Eye (tissue), 1 donor: Measurements from ENCODE around the gene PARP16.
"Not testable (repeated sequence)": the region's sequence is repeated elsewhere in the genome, so short reads cannot be mapped to it uniquely, and the experiment has no call there.

ENCODE experiments used
- DNase-seq: peaks from one replicate; pipeline ENCODE4 v3.0.0-alpha.2; 2015

The PARP16 gene

DNA sequence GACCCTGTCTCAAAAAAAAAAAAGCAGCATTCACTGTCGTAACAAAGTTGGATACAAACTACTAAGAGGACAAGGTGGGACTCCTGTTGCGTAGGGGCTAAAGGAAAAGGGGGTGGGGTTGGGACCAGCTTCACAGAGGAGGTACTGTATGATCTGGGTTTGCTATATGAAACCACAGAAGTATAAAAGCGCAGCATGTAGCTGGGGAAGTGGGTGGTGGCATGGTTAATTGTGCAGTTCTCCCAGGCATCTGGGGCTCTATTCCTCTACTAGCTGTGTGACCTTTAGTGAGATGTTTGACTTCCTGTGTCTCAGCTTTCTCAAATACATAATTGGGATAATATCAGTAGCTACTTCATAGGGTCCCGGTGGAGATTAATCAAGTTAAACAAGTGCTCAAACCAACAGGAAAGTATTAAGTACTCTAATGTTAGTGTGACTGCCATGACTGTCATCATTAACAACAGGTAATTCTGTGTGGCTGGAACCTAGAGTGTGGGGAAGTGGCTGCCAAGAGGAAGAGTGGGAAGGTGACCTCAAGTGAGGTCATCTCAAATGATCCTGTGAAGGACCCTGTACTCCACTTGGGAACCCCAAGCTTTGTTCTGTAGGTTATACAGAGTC, 11.5 kb downstream of the PARP16 start:
- no peak for DNase-seq

DNA sequence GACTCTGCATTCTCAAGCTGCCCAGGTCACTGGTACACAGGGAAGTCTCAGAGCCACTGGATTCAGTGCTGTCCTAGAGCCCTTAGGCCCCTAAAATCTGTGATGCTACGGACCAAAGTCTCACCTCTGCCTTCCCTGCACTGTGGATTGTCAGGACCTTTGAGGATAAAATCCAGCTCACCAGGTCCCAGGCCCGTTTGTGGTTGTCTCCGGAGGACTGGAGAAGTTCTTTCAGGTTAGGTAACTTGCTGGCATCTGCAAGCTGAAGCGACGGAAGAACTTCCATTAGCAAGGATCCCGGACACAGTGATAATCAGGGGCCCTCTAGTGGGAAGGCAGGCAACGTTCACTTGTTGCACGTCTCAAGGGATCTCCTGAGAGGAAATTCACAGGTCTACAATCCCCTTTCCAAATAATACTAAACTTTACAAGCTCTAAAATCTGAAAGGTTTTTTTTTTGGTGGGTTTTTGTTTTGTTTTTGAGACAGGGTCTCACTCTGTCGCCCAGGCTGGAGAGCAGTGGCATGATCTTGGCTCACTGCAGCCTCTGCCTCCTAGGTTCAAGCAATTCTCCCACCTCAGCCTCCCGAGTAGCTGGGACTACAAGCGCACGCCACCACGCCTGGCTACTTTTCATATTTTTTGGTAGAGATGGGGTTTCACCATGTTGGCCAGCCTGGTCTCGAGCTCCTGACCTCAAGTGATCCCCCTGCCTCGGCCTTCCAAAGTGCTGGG, 15.7 kb downstream of the PARP16 start:
- DNase-seq, result peak; percentile 81

DNA sequence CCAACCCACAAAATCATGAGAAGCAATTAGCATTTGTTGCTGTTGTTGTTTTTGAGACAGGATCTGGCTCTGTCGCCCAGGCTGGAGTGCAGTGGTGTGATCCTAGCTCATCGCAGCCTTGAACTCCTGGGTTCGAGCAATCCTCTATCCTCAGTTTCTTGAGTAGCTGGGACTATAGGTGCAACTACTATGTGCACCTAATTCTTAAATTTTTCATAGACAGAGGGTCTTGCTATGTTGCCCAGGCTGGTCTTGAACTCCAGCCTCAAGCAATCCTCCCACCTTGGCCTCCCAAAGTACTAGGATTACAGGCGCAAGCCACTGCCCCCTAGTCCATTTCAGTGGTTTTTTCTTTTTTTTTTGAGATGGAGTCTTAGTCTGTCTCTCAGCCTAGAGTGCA, 18.3 kb downstream of the PARP16 start:
- no peak for DNase-seq

DNA sequence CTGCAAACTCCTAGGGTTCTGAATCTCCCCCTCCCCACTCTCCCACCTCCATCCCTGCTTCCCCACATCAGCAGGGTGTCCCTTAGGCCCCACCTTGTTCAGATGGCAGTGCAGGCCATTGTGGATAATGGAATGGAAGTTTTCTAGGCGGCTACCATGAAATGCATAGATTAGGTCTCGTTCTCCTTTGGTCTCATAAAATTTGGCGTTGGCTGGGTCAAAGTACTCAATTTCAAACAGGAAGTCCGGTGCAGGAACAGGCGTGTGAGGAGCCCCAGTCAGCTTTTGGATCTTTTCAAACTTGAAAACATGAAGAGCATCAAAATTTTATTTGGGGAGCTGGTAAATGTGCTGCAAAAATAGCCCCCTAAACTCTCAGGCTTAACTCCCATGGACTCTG, 20.2 kb downstream of the PARP16 start:
- no peak for DNase-seq

DNA sequence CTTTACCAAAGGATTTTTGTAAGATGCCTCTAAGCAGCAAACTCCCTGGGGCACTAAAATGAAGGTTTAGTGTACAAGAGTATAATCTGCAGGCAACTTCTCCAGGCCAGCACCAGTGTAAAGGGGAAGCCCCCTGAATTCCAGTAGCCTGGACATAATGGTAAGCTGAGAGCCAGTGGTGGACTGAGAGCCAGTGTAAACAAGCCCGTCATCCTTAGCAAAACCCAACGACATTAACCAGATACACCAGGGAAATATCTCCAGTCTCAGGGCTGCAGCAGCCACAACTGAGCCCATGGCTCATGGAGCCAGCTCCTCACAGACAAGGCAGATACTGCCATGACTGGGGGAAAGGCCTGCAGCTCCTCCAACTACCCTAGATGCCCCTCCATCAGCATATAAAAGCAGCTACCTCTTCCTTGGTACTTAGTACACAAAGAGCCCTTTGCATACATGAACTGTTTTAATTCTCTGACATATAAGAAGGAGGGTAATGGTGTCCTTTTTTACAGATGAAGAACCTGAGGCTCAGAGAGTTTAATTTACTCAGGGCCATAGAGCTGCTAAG, 21.7 kb downstream of the PARP16 start:
- no peak for DNase-seq

DNA sequence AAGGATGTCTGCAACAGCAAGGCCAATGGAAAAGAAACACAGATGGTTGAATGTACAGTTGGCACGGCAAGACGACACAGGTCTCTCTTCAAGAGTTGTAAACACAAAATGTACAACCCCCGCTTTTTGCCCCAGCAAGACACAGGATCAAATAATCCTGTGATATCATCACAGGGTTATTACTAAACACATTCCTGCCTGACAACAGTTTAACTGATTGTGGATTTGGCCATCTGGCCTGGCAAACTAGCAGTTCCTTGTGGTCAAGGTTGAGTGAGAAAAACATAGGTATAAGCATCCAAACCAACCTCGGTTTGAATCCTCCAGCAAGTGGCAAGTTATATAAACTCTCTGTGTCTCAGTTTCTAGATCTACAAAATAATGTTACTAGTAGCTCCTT, 23.4 kb downstream of the PARP16 start:
- DNase-seq, result no peak

DNA sequence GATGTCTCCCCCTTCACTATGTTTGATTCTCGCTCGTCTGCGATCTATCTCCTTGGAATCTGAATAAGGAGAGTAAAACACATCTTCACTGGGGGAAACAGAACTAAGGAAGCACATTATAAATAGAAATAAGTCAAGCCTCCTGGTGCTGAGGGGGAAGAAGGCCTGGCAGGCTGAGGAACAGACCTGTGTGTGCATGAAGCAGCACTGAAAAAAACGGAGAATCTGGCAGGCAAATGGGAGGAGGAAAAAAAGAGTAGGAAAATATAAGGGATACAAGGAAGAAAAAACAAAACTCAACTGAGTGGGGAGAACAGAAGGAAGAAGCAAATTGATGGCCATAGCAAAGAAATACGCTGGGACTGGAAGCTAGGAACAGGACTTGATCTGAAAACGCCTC, 25.7 kb downstream of the PARP16 start:
- DNase-seq, result no peak

DNA sequence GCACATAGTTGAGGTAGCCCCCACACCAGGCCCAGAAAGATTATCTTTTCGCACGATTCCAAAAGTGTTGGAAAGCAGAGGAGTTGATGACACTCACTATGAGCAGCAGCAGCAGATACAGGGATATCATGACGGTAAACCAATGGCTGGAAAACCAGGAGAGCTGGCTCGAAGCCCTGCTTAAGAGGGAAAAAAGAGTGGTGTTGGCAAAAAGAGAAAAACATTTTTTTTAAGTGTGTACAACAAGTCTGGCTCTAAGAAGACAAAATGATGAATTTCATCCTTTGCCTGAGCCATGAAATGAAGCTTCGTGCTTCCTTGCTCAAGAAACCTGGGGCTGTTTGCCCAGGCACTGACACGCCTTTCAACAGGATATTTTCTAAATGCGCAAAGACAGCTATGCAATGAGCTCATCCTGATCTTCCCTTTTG, 27.3 kb downstream of the PARP16 start:
- DNase-seq, result no peak

DNA sequence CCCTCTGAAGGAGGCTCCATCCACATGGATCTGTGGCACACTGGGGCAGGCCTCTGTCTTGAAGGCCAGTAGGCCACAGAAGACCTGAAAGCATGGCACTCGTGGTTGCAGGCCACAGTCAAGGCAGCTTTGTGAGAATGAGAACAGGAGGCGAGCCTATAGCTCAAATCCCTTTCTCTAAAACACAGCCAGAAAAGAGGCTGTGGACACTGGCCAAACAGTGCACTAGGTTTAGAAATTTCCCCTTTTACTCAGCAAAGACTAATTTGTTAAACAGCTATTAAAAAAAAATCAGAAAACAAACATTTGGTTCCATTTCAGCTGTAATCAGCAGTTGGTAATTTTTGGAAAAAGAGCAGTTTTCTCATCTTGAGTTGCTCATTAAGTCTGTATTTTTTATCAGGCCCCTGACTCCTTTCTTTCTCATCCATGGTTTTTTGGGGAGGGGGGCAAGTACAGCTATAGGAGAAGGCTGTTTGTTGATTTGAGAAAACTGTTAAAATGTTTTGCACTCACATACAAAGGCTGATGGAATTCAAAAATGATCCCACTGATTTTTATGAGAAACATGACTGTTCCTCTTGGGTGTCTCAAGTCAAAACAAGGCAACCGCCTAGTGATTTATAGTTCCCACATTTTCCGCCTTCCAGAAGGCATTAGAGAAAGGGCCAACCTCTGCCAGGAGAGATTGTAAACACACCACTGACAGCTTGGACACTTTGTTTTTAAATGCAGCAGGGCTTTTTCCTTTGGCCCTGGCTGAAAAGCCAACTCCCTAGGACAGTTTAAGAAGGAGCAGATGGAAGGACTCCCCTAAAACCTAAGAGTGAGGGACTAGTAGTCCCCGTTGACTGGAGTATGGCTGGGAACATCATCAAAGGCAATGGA, 28.1 kb downstream of the PARP16 start:
- no peak for DNase-seq

DNA sequence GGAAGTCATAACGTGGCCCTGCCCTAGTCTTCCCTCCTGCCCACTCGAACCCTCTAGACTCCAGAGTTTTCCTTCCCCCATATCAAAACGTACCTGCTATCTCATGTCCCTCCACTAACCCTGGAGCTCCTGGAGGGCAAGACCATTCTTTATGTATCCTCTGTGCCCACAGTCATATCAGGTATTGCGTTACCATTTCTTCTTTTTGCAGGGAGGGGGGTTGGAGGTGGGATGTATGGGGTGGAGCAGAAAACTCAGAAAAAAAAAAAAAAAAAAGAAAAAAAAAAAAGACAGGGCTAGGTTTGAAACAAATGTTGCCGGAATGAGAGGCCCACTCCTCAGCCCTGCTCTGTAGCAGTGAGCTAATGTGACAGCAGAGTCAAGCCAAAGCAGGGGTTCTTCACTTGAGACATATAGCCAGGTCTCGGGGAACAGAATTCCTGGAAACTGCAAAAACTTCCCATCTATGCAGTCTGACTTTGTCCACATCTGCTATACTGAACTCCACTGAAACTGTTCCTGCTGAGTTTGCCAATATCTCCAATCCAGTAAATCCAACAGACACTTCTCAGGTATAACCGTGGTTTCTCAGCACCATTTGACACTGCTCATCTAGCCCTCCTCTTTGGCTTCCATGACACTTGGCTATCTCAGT, 31.1 kb downstream of the PARP16 start:
- DNase-seq, result no peak

DNA sequence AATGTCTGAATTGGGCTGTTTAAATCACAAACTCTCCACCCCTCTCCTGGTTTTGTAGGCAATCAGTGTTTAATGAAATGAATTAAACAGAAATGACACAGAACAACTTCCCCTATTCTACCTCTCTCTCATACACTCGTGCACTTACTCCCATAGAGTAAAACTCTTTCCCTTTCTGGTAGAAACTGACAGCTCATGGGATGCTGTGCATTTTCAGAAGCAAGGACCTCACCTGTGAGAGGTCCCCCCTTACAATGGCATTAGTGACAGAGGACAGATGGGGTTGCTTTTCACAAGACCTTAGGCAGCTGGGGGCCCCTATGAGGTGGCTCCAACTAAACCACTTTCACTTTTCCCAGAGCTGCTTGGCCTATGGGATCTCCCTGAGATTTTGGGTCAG, 31.9 kb downstream of the PARP16 start:
- DNase-seq, result no peak

DNA sequence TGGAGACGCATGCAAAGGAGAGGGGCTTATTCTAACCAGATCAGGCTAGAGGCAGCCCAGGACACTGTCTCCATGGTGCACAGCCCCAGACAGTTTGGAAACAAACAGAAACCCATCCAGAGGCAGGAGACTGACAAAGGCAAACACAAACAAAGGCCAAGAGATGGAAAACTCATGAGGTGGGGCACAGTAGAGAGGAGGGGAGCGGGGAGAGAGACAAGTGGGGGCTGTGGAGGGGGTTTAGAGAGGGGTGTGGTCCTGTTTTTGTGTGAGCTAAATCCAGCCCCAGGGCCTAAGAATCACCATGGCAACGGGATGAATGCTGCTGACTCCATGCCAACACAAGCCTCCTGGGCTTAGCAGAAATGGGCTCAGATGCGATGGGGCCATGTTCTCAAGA, 32.3 kb downstream of the PARP16 start:
- peak; percentile 60 for DNase-seq

DNA sequence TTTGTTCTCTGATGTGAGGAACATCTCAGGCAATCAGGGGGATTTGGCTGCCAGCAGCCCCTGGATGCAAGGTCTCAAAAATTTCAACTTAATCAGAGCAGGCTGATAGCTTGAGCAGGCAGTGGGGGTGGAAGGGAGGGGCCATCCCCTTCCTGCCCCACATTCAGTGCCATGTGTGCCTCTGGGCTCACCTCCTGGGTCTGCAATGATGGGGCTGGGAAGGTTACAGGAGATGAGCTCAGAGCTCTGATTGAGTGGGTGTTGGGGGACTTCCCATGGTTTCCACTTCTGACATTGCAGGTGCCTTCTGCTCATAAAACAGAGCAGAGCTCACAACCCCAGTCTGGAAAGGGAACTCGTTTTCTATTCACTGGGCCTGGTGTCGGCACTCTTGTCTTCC, 37.0 kb downstream of the PARP16 start:
- DNase-seq, result no peak

DNA sequence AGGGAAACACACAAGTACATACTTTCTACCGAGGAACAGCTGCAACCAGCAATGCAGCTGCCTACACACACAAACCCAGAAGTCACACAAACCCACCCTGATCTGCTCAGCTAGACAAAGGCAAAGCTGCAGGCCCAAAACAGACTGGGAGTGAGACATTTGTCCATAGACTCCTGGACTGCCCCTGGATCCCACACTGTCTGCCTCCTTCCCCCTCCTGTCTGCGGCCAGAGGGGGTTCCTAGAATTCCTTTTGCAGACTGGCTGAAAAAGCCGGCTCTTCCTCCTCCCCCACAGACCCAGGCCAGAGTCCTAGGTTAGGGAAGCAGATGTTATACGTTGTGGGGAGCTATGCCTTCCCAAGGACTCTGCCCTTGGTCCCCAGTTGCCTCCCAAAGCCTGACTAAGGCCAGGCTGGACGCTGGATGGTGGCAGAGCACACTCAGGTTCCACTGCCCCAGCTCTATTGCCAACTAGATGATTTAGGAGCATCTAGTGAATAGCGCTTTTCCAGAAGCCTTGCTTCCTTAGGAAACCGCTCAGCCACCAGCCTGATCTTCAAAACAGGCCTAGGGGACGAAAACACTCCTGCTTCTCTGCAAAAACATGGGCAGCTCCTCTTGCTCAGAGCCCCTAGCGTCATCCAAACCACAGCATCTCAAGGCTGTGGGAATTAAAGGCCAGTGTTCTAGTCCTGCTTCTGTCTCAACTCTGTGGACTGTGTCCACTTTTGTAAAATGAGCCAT, 38.0 kb downstream of the PARP16 start:
- DNase-seq, result no peak

DNA sequence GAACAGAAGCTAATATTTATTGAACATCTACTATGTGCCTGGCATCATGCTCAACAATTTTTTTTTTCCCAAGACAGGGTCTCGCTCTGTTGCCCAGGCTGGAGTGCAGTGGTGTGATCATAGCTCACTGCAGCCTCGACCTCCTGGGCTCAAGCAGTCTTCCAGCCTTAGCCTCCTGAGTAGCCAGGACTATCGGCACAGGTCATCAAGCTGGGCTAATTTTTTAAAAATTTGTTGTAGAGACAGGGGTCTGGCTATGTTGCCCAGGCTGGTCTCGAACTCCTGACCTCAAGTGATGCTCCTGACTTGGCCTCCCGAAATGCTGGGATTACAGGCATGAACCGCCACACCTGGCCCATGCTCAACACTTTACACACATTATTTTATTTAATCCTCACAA, 39.7 kb downstream of the PARP16 start:
- DNase-seq, result no peak

DNA sequence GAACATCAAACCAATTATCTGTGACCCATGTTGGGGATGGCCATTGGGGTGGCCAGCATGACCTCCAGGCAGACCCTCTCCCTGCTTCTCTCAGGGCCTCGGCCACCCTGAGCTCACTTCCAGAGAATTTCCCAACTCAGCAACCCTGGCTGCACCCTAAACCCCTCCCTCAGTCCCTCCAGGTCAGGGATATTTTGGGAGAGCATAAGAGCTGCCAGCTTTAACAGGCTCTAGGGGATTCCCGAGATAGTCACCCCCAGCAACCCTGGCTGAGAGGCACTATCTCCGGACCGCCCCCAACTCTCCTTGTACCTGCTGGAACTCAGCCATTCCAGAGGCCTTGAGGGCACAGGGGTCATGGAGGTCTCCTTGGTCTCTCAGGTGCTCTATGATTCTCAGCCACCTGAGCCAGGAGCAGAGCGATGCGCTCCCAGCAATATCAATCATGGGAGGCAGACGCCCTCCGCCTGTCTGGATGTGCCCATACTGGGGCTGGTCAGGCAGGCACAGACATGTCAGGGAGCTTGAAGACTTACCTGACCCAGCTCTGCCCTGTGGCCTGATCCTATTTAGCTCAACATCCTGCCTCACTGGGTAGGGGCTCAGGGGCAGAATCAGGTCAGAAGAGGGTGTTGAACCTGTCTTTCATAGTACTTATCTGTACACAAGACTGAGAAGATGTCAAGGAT, 40.5 kb downstream of the PARP16 start:
- no peak for DNase-seq

DNA sequence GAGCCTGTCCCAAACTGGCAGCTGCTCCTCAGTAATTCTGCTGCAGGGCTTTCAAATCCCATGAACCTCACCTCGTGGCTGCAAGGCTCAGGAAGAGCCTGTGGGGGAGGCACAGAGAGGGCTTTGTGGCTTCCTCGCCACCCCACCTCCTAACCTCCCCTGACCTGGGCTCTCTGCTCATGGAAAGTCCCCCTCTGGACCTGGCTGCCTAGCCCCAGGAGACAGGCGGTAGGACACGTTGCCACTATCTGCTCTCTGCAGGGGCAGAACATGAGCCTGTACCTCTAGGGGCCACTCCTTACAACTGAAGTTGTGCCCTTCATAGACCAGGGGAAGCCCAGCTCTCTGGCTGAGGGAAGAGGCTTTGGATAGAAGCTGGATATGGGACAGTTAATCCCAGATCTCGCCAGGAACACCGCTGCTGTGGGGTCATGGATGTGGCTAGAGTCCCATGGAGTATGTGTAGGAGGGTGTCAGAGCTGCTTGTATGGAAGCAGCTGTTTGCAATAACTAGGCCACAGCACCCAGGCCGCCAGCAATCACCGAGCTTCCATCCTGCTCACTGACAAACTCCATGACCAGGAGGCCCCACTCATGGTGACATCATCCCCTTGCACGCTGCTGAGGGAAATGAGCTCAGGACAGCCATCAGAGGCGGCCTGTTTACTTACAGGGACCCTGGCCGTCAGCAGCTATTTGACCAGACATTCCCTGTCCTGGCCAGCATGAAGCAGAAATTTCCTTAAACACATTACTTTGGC, 41.4 kb downstream of the PARP16 start:
- DNase-seq, result no peak

DNA sequence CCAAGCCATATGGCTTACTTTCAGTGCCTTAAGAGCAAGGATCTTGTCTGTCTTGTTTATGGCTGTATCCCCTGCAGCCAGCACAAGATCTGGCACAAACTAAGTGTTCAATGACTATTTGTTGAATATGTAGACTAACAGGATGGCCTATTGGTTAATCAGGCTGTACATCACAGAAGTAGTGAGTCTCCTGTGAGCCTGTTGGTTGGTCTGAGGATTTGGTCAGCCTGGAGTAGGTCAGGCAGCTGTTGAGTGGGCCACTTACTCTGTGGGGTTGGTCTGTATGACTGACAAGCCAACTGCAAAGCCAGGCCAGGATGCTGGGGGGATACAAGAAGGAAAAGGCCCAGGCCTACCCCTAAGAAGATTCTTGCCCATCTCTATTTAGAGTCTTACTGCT, 42.0 kb downstream of the PARP16 start:
- DNase-seq, result no peak

DNA sequence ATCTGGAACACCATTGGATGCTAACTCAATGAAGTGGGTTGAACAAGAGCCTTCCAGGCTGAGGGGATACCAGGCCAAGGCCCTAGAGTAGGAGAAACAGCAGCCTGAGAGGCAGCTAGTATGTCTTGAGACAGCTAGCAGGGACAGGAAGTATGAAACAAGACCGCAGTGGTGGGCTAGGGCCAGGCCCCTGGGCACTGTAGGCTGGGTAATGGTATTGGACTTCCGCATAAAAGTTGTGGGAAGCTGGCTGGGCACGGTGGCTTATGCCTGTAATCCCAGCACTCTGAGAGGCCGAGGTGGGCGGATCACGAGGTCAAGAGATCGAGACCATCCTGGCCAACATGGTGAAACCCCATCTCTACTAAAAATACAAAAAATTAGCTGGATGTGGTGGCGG, 50.2 kb downstream of the PARP16 start:
- not testable (repeated sequence) for DNase-seq

DNA sequence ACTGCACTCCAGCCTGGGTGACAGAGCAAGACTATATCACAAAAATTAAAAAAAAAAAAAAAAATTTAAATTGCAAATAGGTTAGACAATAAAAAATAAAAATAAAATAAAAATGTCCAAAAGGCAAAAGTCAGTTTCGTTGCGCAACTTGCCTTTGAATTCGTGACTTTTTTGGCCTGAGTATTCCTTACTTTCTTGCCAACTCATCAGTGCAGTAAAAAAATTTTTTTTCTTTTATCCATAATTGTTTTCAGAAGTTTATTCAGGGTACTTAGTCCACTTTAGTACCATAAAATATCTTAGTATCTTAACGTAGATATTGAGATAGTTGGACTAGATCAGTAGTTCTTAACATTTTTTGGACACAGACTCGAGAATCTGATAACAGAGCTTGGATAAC, 53.0 kb downstream of the PARP16 start:
- DNase-seq, result no peak

DNA sequence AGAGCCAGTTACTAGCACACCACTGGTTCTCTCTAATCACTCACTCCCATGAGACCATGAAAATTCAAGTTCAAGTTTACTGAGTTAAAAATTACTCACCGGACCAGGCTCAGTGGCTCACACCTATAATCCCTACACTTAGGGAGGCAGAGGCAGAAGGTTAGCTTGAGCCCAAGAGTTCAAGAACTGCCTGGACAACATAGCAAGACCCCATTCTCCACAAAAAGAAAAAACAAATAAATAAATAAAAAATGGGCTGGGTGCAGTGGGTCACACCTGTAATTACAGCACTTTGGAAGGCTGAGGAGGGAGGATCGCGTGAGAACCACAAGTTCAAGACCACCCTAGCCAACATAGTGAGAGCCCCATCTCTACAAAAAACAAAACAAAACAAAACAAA, 54.2 kb downstream of the PARP16 start:
- DNase-seq, result no peak
